Measurements from ENCODE around the gene MYO1F. TPM values are rescaled to one million over a fixed set of nuclear protein-coding genes. Genes with fewer than 3 reads are reported as not detected.
A peak's percentile ranks its signal among the peaks of the same experiment; 100 is the strongest.

Gene MYO1F
- total and polyA plus RNA-seq, 2 of the 13 experiments (the other 11 are each of a cell fraction or from before 2014, with no cell fraction given): 0.09 to 0.13 TPM

- TF ChIP-seq ZNF768 (CRISPR knock-in tag; IDR thresholded peaks at IDR 0.05): no peak
- no peak for TF ChIP-seq ZNF431 (CRISPR knock-in tag; IDR thresholded peaks at IDR 0.05; ENCODE audit: borderline replicate concordance, low read depth)
- TF ChIP-seq ZNF367 (CRISPR knock-in tag; IDR thresholded peaks at IDR 0.05; ENCODE audit: borderline replicate concordance): 0 out of 2 replicates have a peak, but pooled peaks have one; percentile 56
- TF ChIP-seq TBX2 (CRISPR knock-in tag; IDR thresholded peaks at IDR 0.05; ENCODE audit: borderline replicate concordance): peak; percentile 62; the same call in 1 of the 2 replicates
- TF ChIP-seq ZNF597 (CRISPR knock-in tag; IDR thresholded peaks at IDR 0.05): no peak
- no peak for TF ChIP-seq HMG20A (CRISPR knock-in tag; IDR thresholded peaks at IDR 0.05; ENCODE audit: borderline replicate concordance)
- TF ChIP-seq ZFP82 (CRISPR knock-in tag; IDR thresholded peaks at IDR 0.05; ENCODE audit: borderline replicate concordance): peak; percentile 61; the same call in 1 of the 2 replicates
- TF ChIP-seq ZNF503 (CRISPR knock-in tag; IDR thresholded peaks at IDR 0.05): no peak
- no peak for TF ChIP-seq TRAFD1 (CRISPR knock-in tag; IDR thresholded peaks at IDR 0.05; ENCODE audit: borderline replicate concordance)
- no peak for TF ChIP-seq ZHX1 (CRISPR knock-in tag; IDR thresholded peaks at IDR 0.05; ENCODE audit: low read depth)
- TF ChIP-seq ZNF232 (CRISPR knock-in tag; IDR thresholded peaks at IDR 0.05; ENCODE audit: borderline replicate concordance): no peak
- no peak for TF ChIP-seq TCF12 (IDR thresholded peaks at IDR 0.05)
- 0 out of 2 replicates have a peak, but pooled peaks have one; percentile 75 for TF ChIP-seq TCF12 (CRISPR knock-in tag; IDR thresholded peaks at IDR 0.05)
- TF ChIP-seq RORA (CRISPR knock-in tag; IDR thresholded peaks at IDR 0.05): no peak
- TF ChIP-seq HNF1A (IDR thresholded peaks at IDR 0.05; ENCODE audit: low read depth): no peak
- TF ChIP-seq HNF1A (CRISPR knock-in tag; IDR thresholded peaks at IDR 0.05; ENCODE audit: borderline replicate concordance): 0 out of 2 replicates have a peak, but pooled peaks have one; percentile 51
Measured at GRCh38 chr19:8513687-8514504, 63.3 kb downstream of the MYO1F start, which contains the start of gene ZNF414 (continued).

Measured in HepG2 (cell line).